Measurements from ENCODE around the gene RNF220. TPM values are rescaled to one million over a fixed set of nuclear protein-coding genes. Genes with fewer than 3 reads are reported as not detected.

The RNF220 gene
- total and polyA plus RNA-seq, 7 experiments from 2014 or later, result 83.1 to 127 (median 95.9) TPM

- no peak for ATAC-seq
- Mint-ChIP-seq H3K4me1 (peaks cover 10 to 23% (median 17%) of the 10 kb centered on the region in 7 donors), H3K27me3 (peaks cover 0 to 21% (median 0%) of the 10 kb centered on the region in 5 donors), H3K9me3 (peaks cover 0 to 6% (median 0%) of the 10 kb centered on the region in 11 donors), H3K4me3 (no peak overlapping the region), H3K27ac (no peak overlapping the region), H3K36me3 (no peaks in the 10 kb centered on the region)
- intact Hi-C loops (cut with micrococcal nuclease), result no loop called here
- no peak overlapping the region for H3K27ac ChIP-seq (ENCODE audit: low read depth, low read length)
- H3K4me1 ChIP-seq (ENCODE audit: control insufficient read depth in 2 of 2, insufficient read depth in 2 of 2, low read length in 2 of 2), result peaks cover 7 to 12% of the 10 kb centered on the region in 2 donors
- CTCF ChIA-PET, result no interaction called here
- H3K9me3 ChIP-seq (ENCODE audit: control insufficient read depth in 2 of 3, low read length in 3 of 3), result no peaks in the 10 kb centered on the region
- H3K27me3 ChIP-seq (ENCODE audit: control insufficient read depth in 2 of 2, insufficient read depth in 2 of 2, low read length in 2 of 2), result peaks cover 32 to 42% of the 10 kb centered on the region in 2 donors
- H3K4me3 ChIP-seq (ENCODE audit: low read length), result no peak overlapping the region
- POLR2A ChIA-PET, result no interaction called here
- H3K36me3 ChIP-seq (ENCODE audit: control insufficient read depth in 2 of 3, insufficient read depth in 3 of 3, low read length in 3 of 3), result no peaks in the 10 kb centered on the region
- DNase-seq, result no peak
These were observed 7.5 kb downstream of the RNF220 start for GRCh38 chr1:44412601-44413000.

- Mint-ChIP-seq H3K4me3 (no peak overlapping the region), H3K4me1 (peaks cover 7 to 13% (median 7%) of the 10 kb centered on the region in 7 donors), H3K9me3 (peaks cover 0 to 6% (median 0%) of the 10 kb centered on the region in 11 donors), H3K27me3 (peaks cover 0 to 28% (median 4%) of the 10 kb centered on the region in 5 donors), H3K27ac (no peak overlapping the region), H3K36me3 (no peaks in the 10 kb centered on the region)
- DNase-seq (no peak), ATAC-seq (no peak)
- peaks cover 22 to 46% of the 10 kb centered on the region in 2 donors for H3K27me3 ChIP-seq (ENCODE audit: control insufficient read depth in 2 of 2, insufficient read depth in 2 of 2, low read length in 2 of 2)
- no peak overlapping the region for H3K27ac ChIP-seq (ENCODE audit: low read depth, low read length)
- no peaks in the 10 kb centered on the region for H3K36me3 ChIP-seq (ENCODE audit: control insufficient read depth in 2 of 3, insufficient read depth in 3 of 3, low read length in 3 of 3)
- peaks cover 5 to 6% of the 10 kb centered on the region in 2 donors for H3K4me1 ChIP-seq (ENCODE audit: control insufficient read depth in 2 of 2, insufficient read depth in 2 of 2, low read length in 2 of 2)
- CTCF ChIA-PET, result no interaction called here
- POLR2A ChIA-PET, result no interaction called here
- no peaks in the 10 kb centered on the region for H3K9me3 ChIP-seq (ENCODE audit: control insufficient read depth in 2 of 3, low read length in 3 of 3)
- intact Hi-C loops (cut with micrococcal nuclease), result no loop called here
- H3K4me3 ChIP-seq (ENCODE audit: low read length), result no peak overlapping the region
These were observed 8.7 kb downstream of the RNF220 start for GRCh38 chr1:44413740-44414139.

GRCh38 chr1:44415013-44415412, 10.0 kb downstream of the RNF220 start:
- peaks cover 12 to 47% of the 10 kb centered on the region in 2 donors for H3K27me3 ChIP-seq (ENCODE audit: control insufficient read depth in 2 of 2, insufficient read depth in 2 of 2, low read length in 2 of 2)
- ChIA-PET POLR2A (no interaction called here), CTCF (no interaction called here)

GRCh38 chr1:44416408-44416807, 11.4 kb downstream of the RNF220 start:
- intact Hi-C loops (cut with micrococcal nuclease), result no loop called here
- ChIA-PET CTCF (no interaction called here), POLR2A (no interaction called here)
- Histone ChIP-seq H3K9me3 (ENCODE audit: control insufficient read depth in 2 of 3, low read length in 3 of 3) (no peaks in the 10 kb centered on the region), H3K36me3 (ENCODE audit: control insufficient read depth in 2 of 3, insufficient read depth in 3 of 3, low read length in 3 of 3) (no peaks in the 10 kb centered on the region), H3K27ac (ENCODE audit: low read depth, low read length) (no peak overlapping the region), H3K4me3 (ENCODE audit: low read length) (no peak overlapping the region), H3K4me1 (ENCODE audit: control insufficient read depth in 2 of 2, insufficient read depth in 2 of 2, low read length in 2 of 2) (peaks cover 0 to 3% of the 10 kb centered on the region in 2 donors), H3K27me3 (ENCODE audit: control insufficient read depth in 2 of 2, insufficient read depth in 2 of 2, low read length in 2 of 2) (peaks cover 7 to 47% of the 10 kb centered on the region in 2 donors)
- no peaks in the 10 kb centered on the region for H3K36me3 Mint-ChIP-seq
- DNase-seq (no peak), ATAC-seq (no peak)
- peaks cover 20 to 50% (median 29%) of the 10 kb centered on the region in 5 donors for H3K27me3 Mint-ChIP-seq
- no peak overlapping the region for H3K27ac Mint-ChIP-seq
- no peak overlapping the region for H3K4me3 Mint-ChIP-seq
- peaks cover 0 to 4% (median 0%) of the 10 kb centered on the region in 11 donors for H3K9me3 Mint-ChIP-seq
- peaks cover 0 to 5% (median 0%) of the 10 kb centered on the region in 7 donors for H3K4me1 Mint-ChIP-seq

More at GRCh38 chr1:44415013-44415412, 10.0 kb downstream of the RNF220 start:
- Histone ChIP-seq H3K4me1 (ENCODE audit: control insufficient read depth in 2 of 2, insufficient read depth in 2 of 2, low read length in 2 of 2) (peaks cover 0 to 3% of the 10 kb centered on the region in 2 donors), H3K27ac (ENCODE audit: low read depth, low read length) (no peak overlapping the region), H3K9me3 (ENCODE audit: control insufficient read depth in 2 of 3, low read length in 3 of 3) (no peaks in the 10 kb centered on the region), H3K36me3 (ENCODE audit: control insufficient read depth in 2 of 3, insufficient read depth in 3 of 3, low read length in 3 of 3) (no peaks in the 10 kb centered on the region), H3K4me3 (ENCODE audit: low read length) (no peak overlapping the region)
- Mint-ChIP-seq H3K27ac (no peak overlapping the region), H3K9me3 (peaks cover 0 to 4% (median 0%) of the 10 kb centered on the region in 11 donors), H3K36me3 (no peaks in the 10 kb centered on the region), H3K4me1 (peaks cover 0 to 5% (median 0%) of the 10 kb centered on the region in 7 donors), H3K4me3 (no peak overlapping the region), H3K27me3 (peaks cover 11 to 37% (median 15%) of the 10 kb centered on the region in 5 donors)
- DNase-seq (no peak), ATAC-seq (no peak)
- intact Hi-C loops (cut with micrococcal nuclease), result no loop called here

- intact Hi-C loops (cut with micrococcal nuclease), result no loop called here
- ATAC-seq (peak; percentile 79), DNase-seq (no peak)
- Mint-ChIP-seq H3K27me3 (peaks cover 26 to 60% (median 37%) of the 10 kb centered on the region in 5 donors), H3K4me3 (peak overlapping the region in 8 of 10 donors; percentile 14 to 75 (median 66)), H3K36me3 (no peaks in the 10 kb centered on the region), H3K9me3 (no peaks in the 10 kb centered on the region), H3K4me1 (peaks cover 0 to 5% (median 0%) of the 10 kb centered on the region in 7 donors), H3K27ac (no peak overlapping the region)
- ChIA-PET POLR2A (no interaction called here), CTCF (interaction anchor here (0.6 kb wide), 1 partner anchor 12 kb away, joined by 3 read pairs; the partner anchor contains the start of gene RNF220)
- H3K9me3 ChIP-seq (ENCODE audit: control insufficient read depth in 2 of 3, low read length in 3 of 3), result no peaks in the 10 kb centered on the region
- no peaks in the 10 kb centered on the region for H3K36me3 ChIP-seq (ENCODE audit: control insufficient read depth in 2 of 3, insufficient read depth in 3 of 3, low read length in 3 of 3)
- peaks cover 0 to 3% of the 10 kb centered on the region in 2 donors for H3K4me1 ChIP-seq (ENCODE audit: control insufficient read depth in 2 of 2, insufficient read depth in 2 of 2, low read length in 2 of 2)
- H3K27me3 ChIP-seq (ENCODE audit: control insufficient read depth in 2 of 2, insufficient read depth in 2 of 2, low read length in 2 of 2), result peaks cover 5 to 47% of the 10 kb centered on the region in 2 donors
- no peak overlapping the region for H3K4me3 ChIP-seq (ENCODE audit: low read length)
- H3K27ac ChIP-seq (ENCODE audit: low read depth, low read length), result no peak overlapping the region
These were observed 12.4 kb downstream of the RNF220 start for GRCh38 chr1:44417351-44418021.

GRCh38 chr1:44418022-44418673, 13.1 kb downstream of the RNF220 start:
- H3K4me1 ChIP-seq (ENCODE audit: control insufficient read depth in 2 of 2, insufficient read depth in 2 of 2, low read length in 2 of 2), result peaks cover 0 to 3% of the 10 kb centered on the region in 2 donors
- H3K9me3 ChIP-seq (ENCODE audit: control insufficient read depth in 2 of 3, low read length in 3 of 3), result no peaks in the 10 kb centered on the region
- Mint-ChIP-seq H3K4me3 (peak overlapping the region in 5 of 10 donors; percentile 56 to 74 (median 67)), H3K4me1 (peaks cover 0 to 5% (median 0%) of the 10 kb centered on the region in 7 donors), H3K27me3 (peaks cover 26 to 66% (median 42%) of the 10 kb centered on the region in 5 donors), H3K27ac (no peak overlapping the region), H3K36me3 (no peaks in the 10 kb centered on the region), H3K9me3 (no peaks in the 10 kb centered on the region)
- no peak overlapping the region for H3K27ac ChIP-seq (ENCODE audit: low read depth, low read length)
- CTCF ChIA-PET, result no interaction called here
- H3K36me3 ChIP-seq (ENCODE audit: control insufficient read depth in 2 of 3, insufficient read depth in 3 of 3, low read length in 3 of 3), result no peaks in the 10 kb centered on the region
- H3K27me3 ChIP-seq (ENCODE audit: control insufficient read depth in 2 of 2, insufficient read depth in 2 of 2, low read length in 2 of 2), result peaks cover 3 to 41% of the 10 kb centered on the region in 2 donors
- no peak overlapping the region for H3K4me3 ChIP-seq (ENCODE audit: low read length)
- peak; percentile 56 for ATAC-seq
- POLR2A ChIA-PET, result no interaction called here
- intact Hi-C loops (cut with micrococcal nuclease), result no loop called here
- peak in 1 of 9 donors; percentile 7 for DNase-seq

All from naive thymus-derived CD4-positive, alpha-beta T cell (primary cell).